LNCAP (cell line): ENCODE results near the gene TMC1.

Experiments used
- TF ChIP-seq, protein P1 (sequence below): fragments of 450-650 bp; IDR thresholded peaks from 2 replicates; pipeline ENCODE4 v1.5.1; 2017; ENCODE audit warnings: mild to moderate bottlenecking

The TMC1 gene

DNA sequence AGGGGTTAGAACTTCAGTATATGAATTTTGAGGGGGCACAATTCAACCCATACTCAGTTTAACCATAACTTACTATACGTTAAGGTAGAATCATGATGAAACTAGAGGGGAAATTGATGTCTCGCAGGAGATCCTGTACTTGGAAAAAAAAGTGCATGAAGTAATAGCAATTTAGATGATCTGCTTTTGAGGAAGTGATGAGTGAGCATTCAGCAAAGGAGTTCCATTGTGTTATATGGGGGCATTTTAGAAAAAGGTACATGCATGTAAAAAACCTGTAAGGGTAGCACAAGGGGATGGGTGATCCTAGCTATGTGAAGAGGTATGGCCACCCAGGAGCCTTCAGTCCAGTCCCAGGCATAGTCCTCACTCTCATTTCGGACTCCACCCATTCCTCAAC is 14.8 kb upstream of the TMC1 start:
- TF ChIP-seq, protein P1, sequence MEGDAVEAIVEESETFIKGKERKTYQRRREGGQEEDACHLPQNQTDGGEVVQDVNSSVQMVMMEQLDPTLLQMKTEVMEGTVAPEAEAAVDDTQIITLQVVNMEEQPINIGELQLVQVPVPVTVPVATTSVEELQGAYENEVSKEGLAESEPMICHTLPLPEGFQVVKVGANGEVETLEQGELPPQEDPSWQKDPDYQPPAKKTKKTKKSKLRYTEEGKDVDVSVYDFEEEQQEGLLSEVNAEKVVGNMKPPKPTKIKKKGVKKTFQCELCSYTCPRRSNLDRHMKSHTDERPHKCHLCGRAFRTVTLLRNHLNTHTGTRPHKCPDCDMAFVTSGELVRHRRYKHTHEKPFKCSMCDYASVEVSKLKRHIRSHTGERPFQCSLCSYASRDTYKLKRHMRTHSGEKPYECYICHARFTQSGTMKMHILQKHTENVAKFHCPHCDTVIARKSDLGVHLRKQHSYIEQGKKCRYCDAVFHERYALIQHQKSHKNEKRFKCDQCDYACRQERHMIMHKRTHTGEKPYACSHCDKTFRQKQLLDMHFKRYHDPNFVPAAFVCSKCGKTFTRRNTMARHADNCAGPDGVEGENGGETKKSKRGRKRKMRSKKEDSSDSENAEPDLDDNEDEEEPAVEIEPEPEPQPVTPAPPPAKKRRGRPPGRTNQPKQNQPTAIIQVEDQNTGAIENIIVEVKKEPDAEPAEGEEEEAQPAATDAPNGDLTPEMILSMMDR = no peak

DNA sequence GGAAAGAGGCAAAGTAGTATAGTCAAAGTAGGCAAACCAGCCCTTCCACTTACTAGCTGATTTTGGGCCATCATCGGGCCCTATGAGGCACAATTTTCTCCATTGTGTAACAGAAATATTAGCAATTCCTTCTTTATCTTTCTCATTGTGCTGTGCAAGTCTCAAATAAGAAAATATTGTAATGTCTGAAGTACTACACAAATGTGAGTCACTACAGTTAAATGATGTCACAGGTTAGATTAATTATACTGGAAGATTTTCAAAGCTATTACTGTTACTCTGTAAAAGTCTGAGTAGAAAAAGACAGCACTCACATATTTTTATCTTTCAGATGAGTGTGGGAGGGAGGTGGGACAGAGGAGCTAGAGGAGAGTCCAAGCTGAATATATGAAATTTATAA is 12.4 kb upstream of the TMC1 start:
- TF ChIP-seq, protein P1 = no peak

DNA sequence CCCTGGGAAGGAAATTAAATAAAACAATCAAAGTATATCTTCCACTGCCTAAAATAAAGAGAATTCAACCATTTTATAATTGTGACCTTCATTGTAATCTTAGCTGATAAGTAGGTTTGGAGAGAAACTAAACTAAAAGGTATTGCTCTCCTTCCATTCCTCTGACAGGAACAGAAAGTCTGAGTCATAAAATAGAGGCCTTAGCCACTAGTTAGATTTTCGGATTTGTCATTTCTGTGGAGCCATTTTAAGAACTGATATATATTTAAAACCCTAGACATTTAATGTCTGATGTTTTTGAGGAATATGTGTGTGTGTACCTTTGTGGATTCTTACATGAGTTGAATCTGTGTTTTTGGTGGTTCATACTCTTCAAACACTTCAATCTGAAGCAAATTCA is 11.8 kb upstream of the TMC1 start:
- TF ChIP-seq, protein P1 = no peak

DNA sequence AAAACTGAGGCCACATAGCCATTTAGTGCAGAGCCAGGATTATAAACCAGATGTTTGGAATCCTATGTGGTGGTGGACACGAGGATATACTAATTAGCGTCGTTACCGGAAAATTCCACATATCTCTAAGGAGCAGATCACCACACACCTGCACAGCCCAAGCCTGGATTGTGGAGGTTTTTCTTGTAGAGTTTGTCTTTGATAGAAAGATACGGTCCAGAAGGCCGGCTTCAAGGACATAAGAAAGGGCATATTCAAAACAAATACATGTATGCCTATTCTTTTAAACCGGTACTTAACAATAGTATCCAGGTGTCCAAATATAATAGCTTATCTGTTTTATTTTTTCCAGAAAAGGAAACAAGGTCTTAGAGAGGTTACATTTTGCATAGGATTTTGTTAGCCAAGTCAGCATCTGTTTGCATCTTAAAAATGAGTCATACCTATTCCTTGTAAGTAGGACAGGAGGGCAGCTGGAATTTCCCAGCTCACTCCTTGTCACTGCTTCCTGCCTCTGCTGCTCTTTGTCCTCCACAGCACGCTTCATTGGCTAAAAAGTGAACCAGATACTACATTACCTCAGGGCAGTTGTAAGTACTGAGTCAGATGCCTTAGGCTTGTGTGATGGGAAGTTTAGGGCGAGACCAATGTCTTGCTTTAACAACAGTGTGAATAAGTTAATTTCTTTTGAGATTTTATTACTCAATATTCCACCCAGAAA is 3.6 kb downstream of the TMC1 start:
- TF ChIP-seq, protein P1 = no peak

DNA sequence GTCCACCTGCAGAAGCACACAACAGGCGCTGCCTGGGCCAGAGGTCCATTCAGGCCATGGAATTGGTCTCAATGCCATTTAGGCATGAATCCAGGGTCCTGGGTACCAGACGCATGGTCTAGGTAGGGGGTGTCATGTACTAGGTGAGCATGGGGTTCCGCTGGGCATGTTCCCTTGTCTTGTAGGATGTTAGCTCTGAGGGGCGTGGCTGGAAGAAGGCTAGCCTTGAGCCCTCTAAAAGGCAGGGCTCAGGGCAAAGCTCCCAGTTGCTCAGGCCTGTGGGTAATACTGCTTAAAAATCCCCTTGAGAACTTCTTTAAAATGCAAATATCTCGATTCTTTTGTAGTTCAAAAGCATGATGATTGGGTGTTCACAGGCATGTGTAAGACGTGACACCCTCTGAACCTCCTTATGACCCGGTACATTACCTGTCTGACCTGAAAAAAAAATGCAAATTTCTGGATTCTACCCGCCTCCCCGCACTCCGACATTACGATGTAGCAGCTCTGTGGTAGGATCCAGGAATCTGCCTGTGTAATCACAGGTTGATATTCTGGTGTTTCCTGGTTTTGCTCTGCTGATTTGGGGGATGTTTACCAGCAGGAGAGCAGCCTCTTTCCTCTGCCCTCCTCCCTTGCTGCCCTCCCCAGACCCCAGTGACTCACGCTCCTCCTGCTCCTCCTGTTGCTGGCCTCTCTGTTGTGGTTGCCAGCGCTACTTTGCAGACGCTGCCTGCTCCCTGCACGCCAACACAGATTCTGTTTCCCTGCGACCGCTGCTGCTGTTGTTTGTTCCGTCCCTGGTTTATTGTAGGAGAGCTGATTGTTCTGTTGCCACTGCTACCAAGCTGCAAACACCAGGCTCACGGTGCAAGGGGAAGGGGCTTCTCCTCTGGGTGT is 5.7 kb downstream of the TMC1 start:
- TF ChIP-seq, protein P1 = no peak

DNA sequence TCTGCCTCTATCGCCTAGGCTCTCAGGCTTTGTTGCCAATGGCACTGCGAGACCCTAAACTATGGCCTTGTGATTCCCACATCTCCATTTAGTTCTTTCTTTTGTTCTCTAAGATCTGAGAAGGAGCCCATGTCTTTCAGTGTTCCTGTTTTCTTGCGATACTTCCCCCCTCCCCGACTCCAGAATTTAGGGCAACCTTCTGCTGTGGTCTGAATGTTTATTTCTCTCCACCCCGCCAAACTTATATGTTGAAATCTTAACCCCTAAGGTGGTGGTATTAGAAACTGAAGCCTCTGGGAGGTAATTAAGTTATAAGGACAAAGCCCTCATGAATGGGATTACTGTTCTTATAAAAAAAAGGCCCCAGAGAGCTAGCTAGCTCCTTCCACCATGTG is 6.4 kb downstream of the TMC1 start:
- TF ChIP-seq, protein P1 = no peak

DNA sequence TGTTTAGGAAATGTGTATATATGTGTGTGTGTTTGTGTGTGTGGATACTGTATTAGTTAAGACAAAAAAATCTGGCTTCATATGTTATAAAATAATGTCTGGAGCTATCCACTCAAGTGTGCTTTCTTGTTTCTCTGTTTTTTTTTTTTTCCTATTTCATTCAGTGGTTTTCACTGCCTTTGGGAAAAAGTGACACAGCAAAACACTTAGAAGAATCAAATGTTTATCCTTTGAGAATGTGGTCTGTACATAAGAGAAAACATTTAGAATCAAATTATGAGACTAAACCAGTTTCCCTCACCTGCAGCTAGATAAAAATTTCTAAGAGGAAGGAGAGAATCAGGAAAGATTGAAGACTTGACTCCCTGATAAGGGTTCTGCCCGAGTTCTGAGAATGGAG is 8.1 kb downstream of the TMC1 start:
- TF ChIP-seq, protein P1 = no peak
